ENCODE measurements around the gene ZEB1. TPM values are rescaled to one million over a fixed set of nuclear protein-coding genes. Genes with fewer than 3 reads are reported as not detected.

The ZEB1 gene
- 10 to 100 TPM in 2 of 3 donors, 1 to 10 TPM in 1; 2.9 to 77.8 (median 15.5) TPM for polyA plus RNA-seq

- WGBS, 3 donors, result 0 to 1% (median 0%) methylated on average over 57 to 69 of the region's 71 CpGs
- H3K27ac ChIP-seq (ENCODE audit: low read depth, low read length), result peak within 1 kb of the TSS; percentile 11
Observed at GRCh38 chr10:31318854-31319601, at the start of gene ZEB1. TSS of gene ZEB1 (plus strand) at chr10:31319216. CDS start at chr10:31319235, 19 bp downstream.

- no peak overlapping the region for H3K27ac ChIP-seq (ENCODE audit: low read depth, low read length)
- WGBS, 3 donors, result 88 to 93% (median 92%) methylated on average over 5 of the region's 5 CpGs
Observed at GRCh38 chr10:31270954-31271353, 48.1 kb upstream of the ZEB1 start.

- no peak overlapping the region for H3K27ac ChIP-seq (ENCODE audit: low read depth, low read length)
- WGBS, 3 donors, result 63 to 70% (median 68%) methylated on average over 1 of the region's 1 CpG
Observed at GRCh38 chr10:31272841-31273240, 46.2 kb upstream of the ZEB1 start.

- 96 to 100% (median 97%) methylated on average over 2 of the region's 2 CpGs for WGBS, 3 donors
- no peak overlapping the region for H3K27ac ChIP-seq (ENCODE audit: low read depth, low read length)
Observed at GRCh38 chr10:31273789-31274188, 45.2 kb upstream of the ZEB1 start.

GRCh38 chr10:31274310-31274709, 44.7 kb upstream of the ZEB1 start:
- H3K27ac ChIP-seq (ENCODE audit: low read depth, low read length), result no peak overlapping the region
- 77 to 94% (median 90%) methylated on average over 2 of the region's 2 CpGs for WGBS, 3 donors

- WGBS, 3 donors, result 86 to 92% (median 91%) methylated on average over 3 of the region's 3 CpGs
Observed at GRCh38 chr10:31278279-31278941, 40.6 kb upstream of the ZEB1 start.

GRCh38 chr10:31280972-31281371, 38.0 kb upstream of the ZEB1 start:
- 58 to 90% (median 80%) methylated on average over 1 of the region's 1 CpG for WGBS, 3 donors
- H3K27ac ChIP-seq (ENCODE audit: low read depth, low read length), result no peak overlapping the region

More at GRCh38 chr10:31278279-31278941, 40.6 kb upstream of the ZEB1 start:
- H3K27ac ChIP-seq (ENCODE audit: low read depth, low read length), result no peak overlapping the region

- no peak overlapping the region for H3K27ac ChIP-seq (ENCODE audit: low read depth, low read length)
Observed at GRCh38 chr10:31288001-31288400, 31.0 kb upstream of the ZEB1 start.

GRCh38 chr10:31288962-31289361, 30.1 kb upstream of the ZEB1 start:
- H3K27ac ChIP-seq (ENCODE audit: low read depth, low read length), result no peak overlapping the region
- 71 to 96% (median 91%) methylated on average over 1 of the region's 1 CpG for WGBS, 3 donors

- H3K27ac ChIP-seq (ENCODE audit: low read depth, low read length), result no peak overlapping the region
- WGBS, 3 donors, result 65 to 87% (median 82%) methylated on average over 3 of the region's 3 CpGs
Observed at GRCh38 chr10:31290386-31290785, 28.6 kb upstream of the ZEB1 start.

- WGBS, 3 donors, result 84 to 98% (median 94%) methylated on average over 1 of the region's 1 CpG
Observed at GRCh38 chr10:31291123-31291522, 27.9 kb upstream of the ZEB1 start.

GRCh38 chr10:31294558-31294957, 24.5 kb upstream of the ZEB1 start:
- 91 to 100% (median 96%) methylated on average over 3 of the region's 3 CpGs for WGBS, 3 donors
- no peak overlapping the region for H3K27ac ChIP-seq (ENCODE audit: low read depth, low read length)

More at GRCh38 chr10:31291123-31291522, 27.9 kb upstream of the ZEB1 start:
- H3K27ac ChIP-seq (ENCODE audit: low read depth, low read length), result no peak overlapping the region

GRCh38 chr10:31296754-31297153, 22.3 kb upstream of the ZEB1 start:
- WGBS, 3 donors, result 78 to 82% (median 80%) methylated on average over 1 of the region's 1 CpG

GRCh38 chr10:31299119-31299518, 19.9 kb upstream of the ZEB1 start:
- WGBS, 3 donors, result 30 to 52% (median 32%) methylated on average over 1 of the region's 1 CpG
- H3K27ac ChIP-seq (ENCODE audit: low read depth, low read length), result no peak overlapping the region

More at GRCh38 chr10:31296754-31297153, 22.3 kb upstream of the ZEB1 start:
- no peak overlapping the region for H3K27ac ChIP-seq (ENCODE audit: low read depth, low read length)

- WGBS, 3 donors, result 73 to 76% (median 75%) methylated on average over 3 of the region's 3 CpGs
Observed at GRCh38 chr10:31303212-31303611, 15.8 kb upstream of the ZEB1 start.

GRCh38 chr10:31304291-31304970, 14.6 kb upstream of the ZEB1 start:
- no peak overlapping the region for H3K27ac ChIP-seq (ENCODE audit: low read depth, low read length)
- 64 to 82% (median 75%) methylated on average over 6 of the region's 6 CpGs for WGBS, 3 donors

More at GRCh38 chr10:31303212-31303611, 15.8 kb upstream of the ZEB1 start:
- no peak overlapping the region for H3K27ac ChIP-seq (ENCODE audit: low read depth, low read length)

GRCh38 chr10:31313396-31313795, 5.6 kb upstream of the ZEB1 start:
- 83 to 89% (median 88%) methylated on average over 3 of the region's 3 CpGs for WGBS, 3 donors
- H3K27ac ChIP-seq (ENCODE audit: low read depth, low read length), result no peak overlapping the region

GRCh38 chr10:31314256-31315150, 4.5 kb upstream of the ZEB1 start:
- 66 to 76% (median 69%) methylated on average over 8 of the region's 8 CpGs for WGBS, 3 donors
- H3K27ac ChIP-seq (ENCODE audit: low read depth, low read length), result no peak overlapping the region

Measured in adipose tissue (tissue), 3 donors.